SU-DHL-6 (cell line): Measurements from ENCODE around the gene ACTN1.

Experiments used
- H2AFZ ChIP-seq: fragments of 200-600 bp; sonication (generic); 2 replicates; pipeline ENCODE4 v1.6.1; 2014; ENCODE audit warnings: low read depth, mild to moderate bottlenecking, moderate library complexity, mixed read lengths, antibody characterized with exemption, low read length; ENCODE audit not compliant: severe bottlenecking
- H3F3A ChIP-seq: fragments of 200-600 bp; shearing (Covaris generic); 2 replicates; pipeline ENCODE4 v1.6.0; 2016; ENCODE audit warnings: antibody characterized with exemption, mild to moderate bottlenecking; ENCODE audit not compliant: insufficient read depth
- H3K27ac ChIP-seq: fragments of 200-600 bp; sonication (generic); 2 replicates; pipeline ENCODE4 v1.5.1; 2016; ENCODE audit warnings: low read depth, mild to moderate bottlenecking, low read length, moderate library complexity, mixed read lengths
- H3K27me3 ChIP-seq: fragments of 200-600 bp; sonication (generic), shearing (Covaris generic); 2 replicates; pipeline ENCODE4 v1.6.0; 2014; ENCODE audit warnings: mild to moderate bottlenecking, low read length
- H3K36me3 ChIP-seq: fragments of 200-600 bp; sonication (generic); 2 replicates; pipeline ENCODE4 v1.6.1; 2014; ENCODE audit warnings: mild to moderate bottlenecking, low read length, mixed read lengths
- H3K4me2 ChIP-seq: fragments of 300-600, 200-600 bp; shearing (Covaris generic), sonication (generic); 2 replicates; pipeline ENCODE4 v1.6.0; 2014; ENCODE audit warnings: low read length, low read depth, mild to moderate bottlenecking; ENCODE audit not compliant: poor library complexity, severe bottlenecking
- H3K4me3 ChIP-seq: fragments of 200-600 bp; sonication (generic); 2 replicates; pipeline ENCODE4 v1.5.1; 2014; ENCODE audit warnings: antibody characterized with exemption, low read length, mild to moderate bottlenecking, mixed read lengths; ENCODE audit not compliant: insufficient read depth, poor library complexity, severe bottlenecking
- H3K79me2 ChIP-seq: fragments of 200-600 bp; sonication (generic); 2 replicates; pipeline ENCODE4 v1.6.1; 2014; ENCODE audit warnings: mild to moderate bottlenecking, low read length, moderate library complexity; ENCODE audit not compliant: insufficient read depth
- H3K9ac ChIP-seq: fragments of 200-600 bp; sonication (generic); 2 replicates; pipeline ENCODE4 v1.7.0; 2014; ENCODE audit warnings: mild to moderate bottlenecking, low read length
- H3K9me2 ChIP-seq: fragments of 200-600 bp; sonication (generic); replicated peaks from 2 replicates; pipeline ENCODE4 v1.6.1; 2014; ENCODE audit warnings: low read length; ENCODE audit not compliant: insufficient read depth
- H3K9me3 ChIP-seq: fragments of 200-600 bp; sonication (generic); 2 replicates; pipeline ENCODE4 v1.6.1; 2014; ENCODE audit warnings: low read length, mixed read lengths; ENCODE audit not compliant: insufficient read depth
- H4K20me1 ChIP-seq: fragments of 200-600 bp; sonication (generic); 2 replicates; pipeline ENCODE4 v1.6.1; 2014; ENCODE audit warnings: low read depth, mild to moderate bottlenecking, antibody characterized with exemption, low read length, moderate library complexity, mixed read lengths
- CTCF ChIP-seq: fragments of 200-600 bp; sonication (generic); IDR thresholded peaks from one replicate; pipeline ENCODE4 v1.5.1; 2017; ENCODE audit warnings: antibody characterized with exemption, mild to moderate bottlenecking, low read length, moderate library complexity; ENCODE audit not compliant: insufficient read depth, poor library complexity, severe bottlenecking
- EZH2phosphoT487 ChIP-seq: fragments of 200-600 bp; sonication (generic), shearing (Covaris generic); conservative IDR thresholded peaks from 2 replicates; pipeline ENCODE4 v1.6.1; 2018; ENCODE audit warnings: mild to moderate bottlenecking, antibody characterized with exemption, low read length, moderate library complexity, mixed read lengths

The ACTN1 gene

DNA sequence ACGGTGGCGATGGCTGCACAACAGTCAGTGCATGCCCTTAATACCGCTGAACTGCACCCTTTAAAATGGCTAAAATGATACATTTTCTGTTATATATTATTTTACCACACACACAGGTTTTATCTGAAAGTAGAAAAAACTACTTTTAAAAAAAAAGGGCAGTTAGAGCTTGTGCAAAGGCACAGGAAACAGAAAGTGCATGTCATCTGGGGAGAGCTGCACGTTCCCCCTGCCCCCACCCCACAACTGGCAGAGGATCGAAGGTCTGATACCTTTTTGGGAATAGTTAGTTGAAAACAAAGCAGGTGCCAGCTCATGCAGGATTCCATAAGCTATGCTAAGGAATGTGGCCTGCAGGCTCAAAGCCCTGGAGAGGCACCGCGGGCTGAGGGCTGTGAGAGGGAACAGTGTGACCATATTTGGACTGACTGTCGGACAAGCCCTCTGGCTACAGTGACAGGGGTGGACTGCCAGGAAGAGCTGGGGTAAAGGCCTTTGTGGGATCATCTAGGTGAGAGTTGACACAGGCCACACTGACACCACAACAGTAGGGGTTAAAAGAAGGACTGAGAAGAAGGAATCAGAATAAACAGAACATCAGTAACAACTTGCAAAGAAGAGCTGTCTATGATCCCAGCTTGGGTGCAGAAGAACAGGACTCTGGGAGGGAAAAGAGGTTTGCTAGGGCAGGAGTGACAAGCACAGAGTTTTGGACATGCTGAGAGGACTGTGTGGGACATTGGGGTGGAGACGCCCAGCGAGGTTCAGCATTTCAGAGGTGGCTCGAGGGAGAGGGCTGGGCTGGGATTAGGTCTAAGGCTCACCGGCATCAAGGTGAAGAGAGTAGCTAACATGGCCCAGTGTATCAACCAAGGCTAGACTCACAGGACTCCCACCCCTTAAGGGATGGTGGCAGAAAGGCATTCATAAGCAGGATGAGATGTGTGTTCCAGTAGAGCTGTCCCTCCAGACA lies 54.6 kb downstream of the ACTN1 start:
- no peaks in the 10 kb centered on the region for H4K20me1 ChIP-seq
- no peaks in the 10 kb centered on the region for H3F3A ChIP-seq
- no peak overlapping the region for H2AFZ ChIP-seq
- no peak overlapping the region for H3K27ac ChIP-seq
- H3K36me3 ChIP-seq, result no peaks in the 10 kb centered on the region
- H3K4me2 ChIP-seq, result no peak overlapping the region
- TF ChIP-seq EZH2phosphoT487, result no peak
- TF ChIP-seq CTCF, result no peak
- H3K9ac ChIP-seq, result no peak overlapping the region
- no peaks in the 10 kb centered on the region for H3K27me3 ChIP-seq
- H3K9me2 ChIP-seq, result no peaks in the 10 kb centered on the region
- H3K4me3 ChIP-seq, result no peak overlapping the region
- H3K79me2 ChIP-seq, result no peaks in the 10 kb centered on the region
- peaks cover 13% of the 10 kb centered on the region; the same call in 1 of the 2 replicates for H3K9me3 ChIP-seq

- Histone ChIP-seq H3F3A (no peaks in the 10 kb centered on the region), H3K9ac (no peak overlapping the region), H3K4me2 (no peak overlapping the region), H3K4me3 (no peak overlapping the region), H3K27ac (no peak overlapping the region), H3K9me2 (no peaks in the 10 kb centered on the region), H4K20me1 (no peaks in the 10 kb centered on the region), H3K79me2 (no peaks in the 10 kb centered on the region), H3K36me3 (no peaks in the 10 kb centered on the region), H2AFZ (no peak overlapping the region), H3K9me3 (peaks cover 13% of the 10 kb centered on the region; the same call in 1 of the 2 replicates), H3K27me3 (no peaks in the 10 kb centered on the region)
- TF ChIP-seq EZH2phosphoT487 (no peak), CTCF (no peak)
These were observed 56.2 kb downstream of the ACTN1 start for GRCh38 chr14:68922886-68923285.

DNA sequence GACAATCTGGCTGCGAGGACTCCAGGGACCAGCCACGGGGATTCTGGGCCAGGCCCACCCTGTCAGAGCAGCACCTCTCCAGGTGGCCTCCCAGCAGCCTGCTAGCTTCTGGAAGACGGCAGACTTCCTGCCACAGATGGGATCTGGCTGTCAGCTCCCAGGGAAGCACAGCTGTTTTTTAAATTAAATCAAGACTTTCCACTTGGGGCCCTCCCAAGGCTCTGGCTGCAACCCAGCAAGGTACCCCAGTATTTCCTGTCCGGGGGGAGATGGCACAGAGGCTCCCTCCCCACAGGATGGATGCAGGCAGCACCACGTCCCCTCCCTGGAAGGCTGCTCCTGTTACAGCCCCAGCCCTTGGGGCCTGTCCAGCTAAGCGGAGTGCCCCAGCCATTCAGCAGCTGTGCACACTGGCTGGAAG lies 56.9 kb downstream of the ACTN1 start:
- H2AFZ ChIP-seq, result no peak overlapping the region
- H3K27ac ChIP-seq, result no peak overlapping the region
- no peaks in the 10 kb centered on the region for H3K36me3 ChIP-seq
- H4K20me1 ChIP-seq, result no peaks in the 10 kb centered on the region
- H3K9me3 ChIP-seq, result peaks cover 13% of the 10 kb centered on the region; the same call in 1 of the 2 replicates
- H3K4me2 ChIP-seq, result no peak overlapping the region
- H3K27me3 ChIP-seq, result no peaks in the 10 kb centered on the region
- no peak overlapping the region for H3K9ac ChIP-seq
- H3K9me2 ChIP-seq, result no peaks in the 10 kb centered on the region
- no peak overlapping the region for H3K4me3 ChIP-seq
- no peaks in the 10 kb centered on the region for H3F3A ChIP-seq
- H3K79me2 ChIP-seq, result no peaks in the 10 kb centered on the region
- TF ChIP-seq CTCF, result no peak
- no peak for TF ChIP-seq EZH2phosphoT487
